ENCODE measurements around the gene CMA1. TPM values are rescaled to one million over a fixed set of nuclear protein-coding genes. Genes with fewer than 3 reads are reported as not detected.

CMA1 gene
- polyA plus RNA-seq, 6 donors from 2014 or later: not detected

GRCh38 chr14:24463017-24463883, 44.8 kb downstream of the CMA1 start:
- Mint-ChIP-seq H3K36me3 (peaks cover 7 to 8% of the 10 kb centered on the region in 2 donors), H3K4me3 (no peak overlapping the region), H3K27ac (peak overlapping the region in 1 of 6 donors; percentile 49)

GRCh38 chr14:24461336-24461735, 46.7 kb downstream of the CMA1 start:
- Mint-ChIP-seq H3K27me3 (peaks cover 0 to 7% (median 0%) of the 10 kb centered on the region in 3 donors), H3K27ac (peak overlapping the region in 1 of 6 donors; percentile 35), H3K4me3 (no peak overlapping the region), H3K36me3 (peaks cover 0 to 4% of the 10 kb centered on the region in 2 donors), H3K9me3 (peaks cover 0 to 2% (median 0%) of the 10 kb centered on the region in 7 donors), H3K4me1 (peaks cover 4 to 9% (median 6%) of the 10 kb centered on the region in 3 donors)
- ATAC-seq (ENCODE audit: low read depth in 2 of 2) (no peak), DNase-seq (no peak)

More at GRCh38 chr14:24463017-24463883, 44.8 kb downstream of the CMA1 start:
- DNase-seq (no peak), ATAC-seq (ENCODE audit: low read depth in 2 of 2) (no peak)
- H3K9me3 Mint-ChIP-seq: peaks cover 0 to 3% (median 0%) of the 10 kb centered on the region in 7 donors
- peaks cover 4 to 9% (median 6%) of the 10 kb centered on the region in 3 donors for H3K4me1 Mint-ChIP-seq
- H3K27me3 Mint-ChIP-seq: peaks cover 0 to 20% (median 0%) of the 10 kb centered on the region in 3 donors

DNA sequence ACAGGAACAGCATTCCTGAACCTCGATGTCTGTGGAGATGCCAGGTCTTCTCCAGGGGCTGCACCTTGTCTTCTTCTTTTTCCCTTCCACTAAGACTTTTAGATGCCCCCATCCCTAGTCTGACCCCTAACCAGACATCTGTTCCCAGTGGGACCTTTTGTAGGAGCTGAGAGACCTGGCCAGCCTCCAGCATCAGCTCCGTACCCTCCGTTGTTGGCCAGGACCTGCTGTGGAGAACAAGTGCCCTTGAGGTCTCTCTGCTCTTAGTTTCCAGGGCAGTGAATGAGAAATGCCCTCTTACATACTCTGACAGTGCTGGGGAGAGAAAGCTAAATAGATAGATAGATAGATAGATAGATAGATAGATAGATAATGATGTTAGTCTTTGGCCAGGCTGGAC, 48.7 kb downstream of the CMA1 start:
- no peak for ATAC-seq (ENCODE audit: low read depth in 2 of 2)
- Mint-ChIP-seq H3K36me3 (peaks cover under 1 to 4% of the 10 kb centered on the region in 2 donors), H3K9me3 (peaks cover 0 to 8% (median 0%) of the 10 kb centered on the region in 7 donors), H3K4me3 (no peak overlapping the region), H3K27ac (peak overlapping the region in 1 of 6 donors; percentile 48), H3K4me1 (peaks cover 2 to 5% (median 4%) of the 10 kb centered on the region in 3 donors), H3K27me3 (peaks cover 0 to 7% (median 0%) of the 10 kb centered on the region in 3 donors)
- no peak for DNase-seq

- no peak overlapping the region for H3K4me3 Mint-ChIP-seq
- peaks cover 0 to 7% (median 0%) of the 10 kb centered on the region in 3 donors for H3K27me3 Mint-ChIP-seq
Measured at GRCh38 chr14:24458736-24459135, 49.3 kb downstream of the CMA1 start.

GRCh38 chr14:24456980-24457379, 51.1 kb downstream of the CMA1 start:
- Mint-ChIP-seq H3K4me1 (no peaks in the 10 kb centered on the region), H3K9me3 (peaks cover 2 to 9% (median 8%) of the 10 kb centered on the region in 7 donors), H3K27ac (no peak overlapping the region), H3K27me3 (peaks cover 0 to 15% (median 0%) of the 10 kb centered on the region in 3 donors), H3K36me3 (peaks cover 8 to 19% of the 10 kb centered on the region in 2 donors), H3K4me3 (no peak overlapping the region)
- DNase-seq (no peak), ATAC-seq (ENCODE audit: low read depth in 2 of 2) (no peak)

More at GRCh38 chr14:24458736-24459135, 49.3 kb downstream of the CMA1 start:
- H3K4me1 Mint-ChIP-seq: peaks cover 0 to 3% (median 1%) of the 10 kb centered on the region in 3 donors
- H3K36me3 Mint-ChIP-seq: peaks cover 7 to 8% of the 10 kb centered on the region in 2 donors
- ATAC-seq (ENCODE audit: low read depth in 2 of 2): no peak
- H3K27ac Mint-ChIP-seq: no peak overlapping the region
- no peak for DNase-seq
- H3K9me3 Mint-ChIP-seq: peaks cover 2 to 8% (median 6%) of the 10 kb centered on the region in 7 donors

Other genes with a start within 250 kb of the CMA1 start
- gene TGM1, start 245.1 kb downstream of the CMA1 start, polyA plus RNA-seq (ENCODE audit: low read depth in 6 of 6): not detected
- 10 to 100 TPM; 22.2 to 36.2 (median 22.8) TPM for gene RABGGTA, start 236.7 kb downstream of the CMA1 start, polyA plus RNA-seq (ENCODE audit: low read depth in 6 of 6)
- 10 to 100 TPM; 20.4 to 38.5 (median 29.3) TPM for gene DHRS1, start 208.5 kb downstream of the CMA1 start, polyA plus RNA-seq (ENCODE audit: low read depth in 6 of 6)
- gene NOP9, start 208.4 kb downstream of the CMA1 start, polyA plus RNA-seq (ENCODE audit: low read depth in 6 of 6): 1 to 10 TPM in 5 of 6 donors, under 1 TPM in 1; 0.83 to 2.4 (median 1.3) TPM
- gene CIDEB, start 200.3 kb downstream of the CMA1 start, polyA plus RNA-seq (ENCODE audit: low read depth in 6 of 6): 10 to 100 TPM in 1 of 6 donors, 1 to 10 TPM in 5; 4.9 to 10.4 (median 8.1) TPM
- gene LTB4R2, start 198.1 kb downstream of the CMA1 start, polyA plus RNA-seq (ENCODE audit: low read depth in 6 of 6): 1 to 10 TPM in 1 of 6 donors, under 1 TPM in 5; 0.28 to 1.2 (median 0.69) TPM
- 1 to 10 TPM; 1.4 to 2.4 (median 2.1) TPM for gene LTB4R, start 196.8 kb downstream of the CMA1 start, polyA plus RNA-seq (ENCODE audit: low read depth in 6 of 6)
- gene ADCY4, start 173.2 kb downstream of the CMA1 start, polyA plus RNA-seq (ENCODE audit: low read depth in 6 of 6): under 1 TPM in 3 of 6 donors, not detected in 3; 0.29 to 0.53 (median 0.32) TPM
- 10 to 100 TPM in 2 of 6 donors, 1 to 10 TPM in 3, not detected in 1; 7.7 to 12.9 (median 9.3) TPM for gene RIPK3, start 168.3 kb downstream of the CMA1 start, polyA plus RNA-seq (ENCODE audit: low read depth in 6 of 6)
- gene NFATC4, start 140.1 kb downstream of the CMA1 start, polyA plus RNA-seq (ENCODE audit: low read depth in 6 of 6): under 1 TPM in 2 of 6 donors, not detected in 4; 0.19 to 0.43 TPM
- gene NYNRIN, start 109.3 kb downstream of the CMA1 start, polyA plus RNA-seq (ENCODE audit: low read depth in 6 of 6): under 1 TPM in 2 of 6 donors, not detected in 4; 0.05 to 0.14 TPM
- 1 to 10 TPM in 5 of 6 donors, under 1 TPM in 1; 0.70 to 2.6 (median 2.1) TPM for gene CBLN3, start 78.6 kb downstream of the CMA1 start, polyA plus RNA-seq (ENCODE audit: low read depth in 6 of 6)
- gene KHNYN, start 78.3 kb downstream of the CMA1 start, polyA plus RNA-seq (ENCODE audit: low read depth in 6 of 6): 10 to 100 TPM; 22.8 to 39.8 (median 24.0) TPM
- gene SDR39U1, start 65.5 kb downstream of the CMA1 start, polyA plus RNA-seq (ENCODE audit: low read depth in 6 of 6): 100 to 1,000 TPM in 2 of 6 donors, 10 to 100 TPM in 4; 79.5 to 106 (median 87.5) TPM
- not detected for gene CTSG, start 68.0 kb upstream of the CMA1 start, polyA plus RNA-seq (ENCODE audit: low read depth in 6 of 6)
- 1 to 10 TPM in 4 of 6 donors, under 1 TPM in 1, not detected in 1; 0.65 to 4.0 (median 2.3) TPM for gene GZMH, start 101.4 kb upstream of the CMA1 start, polyA plus RNA-seq (ENCODE audit: low read depth in 6 of 6)
- gene GZMB, start 125.9 kb upstream of the CMA1 start, polyA plus RNA-seq (ENCODE audit: low read depth in 6 of 6): 1 to 10 TPM; 1.1 to 3.2 (median 2.6) TPM